HEK293 (cell line): ENCODE measurements around the gene ZNF687.

Experiments used
- KLF16 ChIP-seq: fragments of 450-650 bp; formaldehyde crosslinking; IDR thresholded peaks from 2 replicates; pipeline ENCODE4 v1.5.1; 2017; ENCODE audit warnings: missing biosample characterization, missing genetic modification characterization
- KLF7 ChIP-seq: fragments of 450-650 bp; formaldehyde crosslinking; IDR thresholded peaks from 2 replicates; pipeline ENCODE4 v1.5.1; 2016; ENCODE audit warnings: missing biosample characterization, missing genetic modification characterization, borderline replicate concordance
- PRDM4 ChIP-seq: fragments of 450-650 bp; formaldehyde crosslinking; IDR thresholded peaks from 2 replicates; pipeline ENCODE4 v1.5.1; 2017; ENCODE audit warnings: missing biosample characterization, missing genetic modification characterization
- ZBTB21 ChIP-seq: fragments of 450-650 bp; formaldehyde crosslinking; IDR thresholded peaks from 2 replicates; pipeline ENCODE4 v1.5.1; 2017; ENCODE audit warnings: missing biosample characterization, missing genetic modification characterization
- ZFHX2 ChIP-seq: fragments of 450-650 bp; formaldehyde crosslinking; conservative IDR thresholded peaks from 2 replicates; pipeline ENCODE4 v1.5.1; 2016; ENCODE audit warnings: missing biosample characterization, missing genetic modification characterization
- ZNF10 ChIP-seq: fragments of 450-650 bp; formaldehyde crosslinking; IDR thresholded peaks from 2 replicates; pipeline ENCODE4 v1.5.1; 2017; ENCODE audit warnings: missing biosample characterization, missing genetic modification characterization
- ZNF114 ChIP-seq: fragments of 450-650 bp; formaldehyde crosslinking; IDR thresholded peaks from 2 replicates; pipeline ENCODE4 v1.5.0; 2017; ENCODE audit warnings: missing biosample characterization, missing genetic modification characterization
- ZNF140 ChIP-seq: fragments of 450-650 bp; formaldehyde crosslinking; IDR thresholded peaks from 2 replicates; pipeline ENCODE4 v1.5.1; 2016; ENCODE audit warnings: missing biosample characterization, missing genetic modification characterization
- ZNF211 ChIP-seq: fragments of 450-650 bp; formaldehyde crosslinking; IDR thresholded peaks from 2 replicates; pipeline ENCODE4 v1.5.1; 2016; ENCODE audit warnings: low read depth, missing biosample characterization, missing genetic modification characterization
- ZNF239 ChIP-seq: fragments of 450-650 bp; formaldehyde crosslinking; IDR thresholded peaks from 2 replicates; pipeline ENCODE4 v1.5.1; 2016; ENCODE audit warnings: missing biosample characterization, missing genetic modification characterization
- ZNF274 ChIP-seq, 2 experiments: fragments of 200-500 bp in 1 of 2; fragments of 450-650 bp in 1 of 2; sonication (Bioruptor generic) in 1 of 2; formaldehyde crosslinking in 1 of 2; IDR thresholded peaks; 2 replicates each; pipeline versions ENCODE4 v1.5.1 to v1.6.1; 2014 to 2016; ENCODE audit warnings: borderline replicate concordance in 1 of 2, inconsistent platforms in 1 of 2, low read length in 1 of 2, missing biosample characterization in 1 of 2, missing genetic modification characterization in 1 of 2
- ZNF350 ChIP-seq: fragments of 450-650 bp; formaldehyde crosslinking; IDR thresholded peaks from 2 replicates; pipeline ENCODE4 v1.5.0; 2017; ENCODE audit warnings: missing biosample characterization, mild to moderate bottlenecking, missing genetic modification characterization
- ZNF433 ChIP-seq: fragments of 450-650 bp; formaldehyde crosslinking; IDR thresholded peaks from 2 replicates; pipeline ENCODE4 v1.5.1; 2016; ENCODE audit warnings: missing biosample characterization, missing genetic modification characterization, low read depth
- ZNF571 ChIP-seq: fragments of 450-650 bp; formaldehyde crosslinking; IDR thresholded peaks from 2 replicates; pipeline ENCODE4 v1.5.0; 2017; ENCODE audit warnings: missing biosample characterization, missing genetic modification characterization
- ZNF629 ChIP-seq: fragments of 450-650 bp; formaldehyde crosslinking; IDR thresholded peaks from 2 replicates; pipeline ENCODE4 v1.5.1; 2017; ENCODE audit warnings: missing biosample characterization, missing genetic modification characterization
- ZNF777 ChIP-seq: fragments of 450-650 bp; formaldehyde crosslinking; IDR thresholded peaks from 2 replicates; pipeline ENCODE4 v1.5.1; 2017; ENCODE audit warnings: missing biosample characterization, missing genetic modification characterization, borderline replicate concordance
- ZNF785 ChIP-seq: fragments of 450-650 bp; formaldehyde crosslinking; IDR thresholded peaks from 2 replicates; pipeline ENCODE4 v1.5.1; 2016; ENCODE audit warnings: missing biosample characterization, missing genetic modification characterization
- TF ChIP-seq, protein P1 (sequence below): fragments of 450-650 bp; formaldehyde crosslinking; IDR thresholded peaks from 2 replicates; pipeline ENCODE4 v1.5.1; 2016; ENCODE audit warnings: missing biosample characterization, missing genetic modification characterization
- TF ChIP-seq, protein P2 (sequence below): fragments of 450-650 bp; formaldehyde crosslinking; IDR thresholded peaks from 2 replicates; pipeline ENCODE4 v1.5.1; 2016; ENCODE audit warnings: missing biosample characterization, missing genetic modification characterization
- TF ChIP-seq, protein P3 (sequence below): fragments of 450-650 bp; formaldehyde crosslinking; IDR thresholded peaks from 2 replicates; pipeline ENCODE4 v1.5.1; 2016; ENCODE audit warnings: missing biosample characterization, missing genetic modification characterization
- TF ChIP-seq, protein P4 (sequence below): fragments of 450-650 bp; formaldehyde crosslinking; IDR thresholded peaks from 2 replicates; pipeline ENCODE4 v1.5.1; 2017; ENCODE audit warnings: missing biosample characterization, missing genetic modification characterization
- TF ChIP-seq, protein P5 (sequence below): fragments of 450-650 bp; formaldehyde crosslinking; IDR thresholded peaks from 2 replicates; pipeline ENCODE4 v1.5.1; 2016; ENCODE audit warnings: missing biosample characterization, missing genetic modification characterization

ZNF687 gene

DNA sequence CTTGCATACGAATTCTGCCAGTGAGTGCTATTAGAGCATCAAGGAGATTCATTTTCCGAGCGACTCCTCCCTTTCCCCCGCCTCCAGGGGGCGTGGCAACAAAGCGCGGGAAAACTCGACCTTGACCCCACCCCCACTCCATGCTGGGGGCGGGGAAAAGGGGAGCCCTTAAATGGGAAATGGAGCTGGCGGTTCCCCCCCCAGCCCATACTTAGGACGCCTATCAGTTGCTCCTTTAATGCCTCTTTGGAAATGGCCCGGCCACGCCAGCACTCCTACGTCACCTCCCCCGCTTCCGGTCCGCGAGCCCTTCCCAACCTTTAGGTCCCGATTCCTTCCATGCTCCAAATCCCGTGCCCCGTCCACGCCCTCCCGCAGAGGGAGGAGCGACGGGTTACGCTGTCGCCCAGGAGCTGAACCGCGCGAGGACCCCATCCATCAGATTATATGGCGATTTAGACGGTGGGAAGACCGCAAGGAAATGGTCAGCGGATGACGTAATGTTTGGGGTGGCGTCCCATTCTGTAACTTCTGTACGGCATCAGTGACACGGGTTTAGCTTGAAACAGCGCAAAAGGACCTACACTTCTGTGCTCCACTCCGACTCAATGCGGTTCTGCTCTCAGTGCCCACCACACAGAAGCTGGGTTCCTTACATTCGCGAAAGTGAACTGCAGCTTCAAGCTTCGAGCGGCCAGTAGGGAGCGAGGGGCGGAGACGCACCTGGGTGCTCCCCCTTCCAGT lies 702 bp upstream of the ZNF687 start (continued):
- TF ChIP-seq, protein P1, sequence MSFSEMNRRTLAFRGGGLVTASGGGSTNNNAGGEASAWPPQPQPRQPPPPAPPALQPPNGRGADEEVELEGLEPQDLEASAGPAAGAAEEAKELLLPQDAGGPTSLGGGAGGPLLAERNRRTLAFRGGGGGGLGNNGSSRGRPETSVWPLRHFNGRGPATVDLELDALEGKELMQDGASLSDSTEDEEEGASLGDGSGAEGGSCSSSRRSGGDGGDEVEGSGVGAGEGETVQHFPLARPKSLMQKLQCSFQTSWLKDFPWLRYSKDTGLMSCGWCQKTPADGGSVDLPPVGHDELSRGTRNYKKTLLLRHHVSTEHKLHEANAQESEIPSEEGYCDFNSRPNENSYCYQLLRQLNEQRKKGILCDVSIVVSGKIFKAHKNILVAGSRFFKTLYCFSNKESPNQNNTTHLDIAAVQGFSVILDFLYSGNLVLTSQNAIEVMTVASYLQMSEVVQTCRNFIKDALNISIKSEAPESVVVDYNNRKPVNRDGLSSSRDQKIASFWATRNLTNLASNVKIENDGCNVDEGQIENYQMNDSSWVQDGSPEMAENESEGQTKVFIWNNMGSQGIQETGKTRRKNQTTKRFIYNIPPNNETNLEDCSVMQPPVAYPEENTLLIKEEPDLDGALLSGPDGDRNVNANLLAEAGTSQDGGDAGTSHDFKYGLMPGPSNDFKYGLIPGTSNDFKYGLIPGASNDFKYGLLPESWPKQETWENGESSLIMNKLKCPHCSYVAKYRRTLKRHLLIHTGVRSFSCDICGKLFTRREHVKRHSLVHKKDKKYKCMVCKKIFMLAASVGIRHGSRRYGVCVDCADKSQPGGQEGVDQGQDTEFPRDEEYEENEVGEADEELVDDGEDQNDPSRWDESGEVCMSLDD (tag by site-specific recombination), result peak; percentile 94
- TF ChIP-seq ZNF777 (tag by site-specific recombination), result peak; percentile 94; the same call in 1 of the 2 replicates
- no peak for TF ChIP-seq ZNF571 (tag by site-specific recombination)
- TF ChIP-seq KLF16, result peak; percentile 95
- no peak for TF ChIP-seq ZNF211
- peak; percentile 73; the same call in 1 of the 2 replicates for TF ChIP-seq KLF7
- TF ChIP-seq ZNF114 (tag by site-specific recombination), result no peak
- TF ChIP-seq, protein P2, sequence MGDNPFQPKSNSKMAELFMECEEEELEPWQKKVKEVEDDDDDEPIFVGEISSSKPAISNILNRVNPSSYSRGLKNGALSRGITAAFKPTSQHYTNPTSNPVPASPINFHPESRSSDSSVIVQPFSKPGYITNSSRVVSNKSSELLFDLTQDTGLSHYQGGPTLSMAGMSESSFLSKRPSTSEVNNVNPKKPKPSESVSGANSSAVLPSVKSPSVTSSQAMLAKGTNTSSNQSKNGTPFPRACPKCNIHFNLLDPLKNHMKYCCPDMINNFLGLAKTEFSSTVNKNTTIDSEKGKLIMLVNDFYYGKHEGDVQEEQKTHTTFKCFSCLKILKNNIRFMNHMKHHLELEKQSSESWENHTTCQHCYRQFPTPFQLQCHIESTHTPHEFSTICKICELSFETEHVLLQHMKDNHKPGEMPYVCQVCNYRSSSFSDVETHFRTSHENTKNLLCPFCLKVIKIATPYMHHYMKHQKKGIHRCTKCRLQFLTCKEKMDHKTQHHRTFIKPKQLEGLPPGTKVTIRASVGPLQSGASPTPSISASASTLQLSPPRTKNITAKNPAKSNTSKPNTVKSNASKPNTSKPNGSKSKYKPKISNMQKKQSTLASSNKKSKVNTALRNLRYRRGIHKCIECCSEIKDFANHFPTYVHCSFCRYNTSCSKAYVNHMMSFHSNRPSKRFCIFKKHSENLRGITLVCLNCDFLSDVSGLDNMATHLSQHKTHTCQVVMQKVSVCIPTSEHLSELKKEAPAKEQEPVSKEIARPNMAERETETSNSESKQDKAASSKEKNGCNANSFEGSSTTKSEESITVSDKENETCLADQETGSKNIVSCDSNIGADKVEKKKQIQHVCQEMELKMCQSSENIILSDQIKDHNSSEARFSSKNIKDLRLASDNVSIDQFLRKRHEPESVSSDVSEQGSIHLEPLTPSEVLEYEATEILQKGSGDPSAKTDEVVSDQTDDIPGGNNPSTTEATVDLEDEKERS (tag by site-specific recombination), result peak; percentile 74; the same call in 1 of the 2 replicates
- no peak for TF ChIP-seq ZNF140 (tag by site-specific recombination)
- peak; percentile 97 for TF ChIP-seq ZFHX2 (tag by site-specific recombination)
- no peak for TF ChIP-seq ZNF350 (tag by site-specific recombination)
- TF ChIP-seq ZNF274 (IDR thresholded peaks at IDR 0.05; ENCODE audit: low read length), result no peak
- no peak for TF ChIP-seq ZNF274 (tag by site-specific recombination; IDR thresholded peaks at IDR 0.05; ENCODE audit: borderline replicate concordance)
- peak; percentile 38; the same call in 1 of the 2 replicates for TF ChIP-seq ZNF239
- TF ChIP-seq, protein P3, sequence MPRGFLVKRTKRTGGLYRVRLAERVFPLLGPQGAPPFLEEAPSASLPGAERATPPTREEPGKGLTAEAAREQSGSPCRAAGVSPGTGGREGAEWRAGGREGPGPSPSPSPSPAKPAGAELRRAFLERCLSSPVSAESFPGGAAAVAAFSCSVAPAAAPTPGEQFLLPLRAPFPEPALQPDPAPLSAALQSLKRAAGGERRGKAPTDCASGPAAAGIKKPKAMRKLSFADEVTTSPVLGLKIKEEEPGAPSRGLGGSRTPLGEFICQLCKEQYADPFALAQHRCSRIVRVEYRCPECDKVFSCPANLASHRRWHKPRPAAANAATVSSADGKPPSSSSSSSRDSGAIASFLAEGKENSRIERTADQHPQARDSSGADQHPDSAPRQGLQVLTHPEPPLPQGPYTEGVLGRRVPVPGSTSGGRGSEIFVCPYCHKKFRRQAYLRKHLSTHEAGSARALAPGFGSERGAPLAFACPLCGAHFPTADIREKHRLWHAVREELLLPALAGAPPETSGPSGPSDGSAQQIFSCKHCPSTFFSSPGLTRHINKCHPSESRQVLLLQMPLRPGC (tag by site-specific recombination), result peak; percentile 69; the same call in 1 of the 2 replicates
- TF ChIP-seq, protein P4, sequence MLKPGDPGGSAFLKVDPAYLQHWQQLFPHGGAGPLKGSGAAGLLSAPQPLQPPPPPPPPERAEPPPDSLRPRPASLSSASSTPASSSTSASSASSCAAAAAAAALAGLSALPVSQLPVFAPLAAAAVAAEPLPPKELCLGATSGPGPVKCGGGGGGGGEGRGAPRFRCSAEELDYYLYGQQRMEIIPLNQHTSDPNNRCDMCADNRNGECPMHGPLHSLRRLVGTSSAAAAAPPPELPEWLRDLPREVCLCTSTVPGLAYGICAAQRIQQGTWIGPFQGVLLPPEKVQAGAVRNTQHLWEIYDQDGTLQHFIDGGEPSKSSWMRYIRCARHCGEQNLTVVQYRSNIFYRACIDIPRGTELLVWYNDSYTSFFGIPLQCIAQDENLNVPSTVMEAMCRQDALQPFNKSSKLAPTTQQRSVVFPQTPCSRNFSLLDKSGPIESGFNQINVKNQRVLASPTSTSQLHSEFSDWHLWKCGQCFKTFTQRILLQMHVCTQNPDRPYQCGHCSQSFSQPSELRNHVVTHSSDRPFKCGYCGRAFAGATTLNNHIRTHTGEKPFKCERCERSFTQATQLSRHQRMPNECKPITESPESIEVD, result no peak
- TF ChIP-seq ZNF785 (tag by site-specific recombination), result peak; percentile 90; the same call in 1 of the 2 replicates
- TF ChIP-seq ZNF10, result peak; percentile 35; the same call in 1 of the 2 replicates
- peak; percentile 100 for TF ChIP-seq ZNF629 (tag by site-specific recombination)
- peak; percentile 67; the same call in 1 of the 2 replicates for TF ChIP-seq PRDM4 (tag by site-specific recombination)
- no peak for TF ChIP-seq ZNF433 (tag by site-specific recombination)
- peak; percentile 99 for TF ChIP-seq ZBTB21 (tag by site-specific recombination)
- TF ChIP-seq, protein P5, sequence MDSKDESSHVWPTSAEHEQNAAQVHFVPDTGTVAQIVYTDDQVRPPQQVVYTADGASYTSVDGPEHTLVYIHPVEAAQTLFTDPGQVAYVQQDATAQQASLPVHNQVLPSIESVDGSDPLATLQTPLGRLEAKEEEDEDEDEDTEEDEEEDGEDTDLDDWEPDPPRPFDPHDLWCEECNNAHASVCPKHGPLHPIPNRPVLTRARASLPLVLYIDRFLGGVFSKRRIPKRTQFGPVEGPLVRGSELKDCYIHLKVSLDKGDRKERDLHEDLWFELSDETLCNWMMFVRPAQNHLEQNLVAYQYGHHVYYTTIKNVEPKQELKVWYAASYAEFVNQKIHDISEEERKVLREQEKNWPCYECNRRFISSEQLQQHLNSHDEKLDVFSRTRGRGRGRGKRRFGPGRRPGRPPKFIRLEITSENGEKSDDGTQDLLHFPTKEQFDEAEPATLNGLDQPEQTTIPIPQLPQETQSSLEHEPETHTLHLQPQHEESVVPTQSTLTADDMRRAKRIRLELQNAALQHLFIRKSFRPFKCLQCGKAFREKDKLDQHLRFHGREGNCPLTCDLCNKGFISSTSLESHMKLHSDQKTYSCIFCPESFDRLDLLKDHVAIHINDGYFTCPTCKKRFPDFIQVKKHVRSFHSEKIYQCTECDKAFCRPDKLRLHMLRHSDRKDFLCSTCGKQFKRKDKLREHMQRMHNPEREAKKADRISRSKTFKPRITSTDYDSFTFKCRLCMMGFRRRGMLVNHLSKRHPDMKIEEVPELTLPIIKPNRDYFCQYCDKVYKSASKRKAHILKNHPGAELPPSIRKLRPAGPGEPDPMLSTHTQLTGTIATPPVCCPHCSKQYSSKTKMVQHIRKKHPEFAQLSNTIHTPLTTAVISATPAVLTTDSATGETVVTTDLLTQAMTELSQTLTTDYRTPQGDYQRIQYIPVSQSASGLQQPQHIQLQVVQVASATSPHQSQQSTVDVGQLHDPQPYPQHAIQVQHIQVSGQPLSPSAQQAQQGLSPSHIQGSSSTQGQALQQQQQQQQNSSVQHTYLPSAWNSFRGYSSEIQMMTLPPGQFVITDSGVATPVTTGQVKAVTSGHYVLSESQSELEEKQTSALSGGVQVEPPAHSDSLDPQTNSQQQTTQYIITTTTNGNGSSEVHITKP (tag by site-specific recombination), result peak; percentile 88
